H1 (cell line): Measurements from ENCODE around the gene KLHL1. TPM values are rescaled to one million over a fixed set of nuclear protein-coding genes. Genes with fewer than 3 reads are reported as not detected.

Experiments
- BCL11A ChIP-seq, 2 experiments: IDR thresholded peaks; one replicate each; pipeline ENCODE4 v1.6.1; 2011; ENCODE audit warnings: low read depth in 2 of 2, low read length in 2 of 2, mild to moderate bottlenecking in 2 of 2
- CHD7 ChIP-seq: fragments of 300-600 bp; sonication (generic); IDR thresholded peaks from 2 replicates; pipeline ENCODE4 v1.7.1; 2012; ENCODE audit warnings: low read length, moderate library complexity, mild to moderate bottlenecking, inconsistent platforms; ENCODE audit not compliant: insufficient replicate concordance
- CTBP2 ChIP-seq: IDR thresholded peaks from 2 replicates; pipeline ENCODE4 v1.7.0; 2011; ENCODE audit warnings: borderline replicate concordance, mild to moderate bottlenecking, moderate library complexity, mixed read lengths, low read length; ENCODE audit not compliant: insufficient read depth, insufficient read length
- GTF2F1 ChIP-seq: IDR thresholded peaks from 2 replicates; pipeline ENCODE4 v1.6.1; 2012; ENCODE audit warnings: low read depth, low read length, improper control_type of control experiment, borderline replicate concordance
- HDAC2 ChIP-seq, 2 experiments: fragments of 300-600 bp in 1 of 2; sonication (generic) in 1 of 2; IDR thresholded peaks; 2 replicates each; pipeline ENCODE4 v1.6.1; 2011 to 2012; ENCODE audit warnings: low read depth in 2 of 2, low read length in 2 of 2, mild to moderate bottlenecking in 2 of 2, moderate library complexity in 2 of 2, borderline replicate concordance in 1 of 2, inconsistent platforms in 1 of 2
- KDM5A ChIP-seq: fragments of 200-600 bp; IDR thresholded peaks from 2 replicates; pipeline ENCODE4 v1.7.1; 2012; ENCODE audit warnings: mild to moderate bottlenecking, low read length, inconsistent platforms, mixed read lengths
- SIRT6 ChIP-seq: IDR thresholded peaks from one replicate; pipeline ENCODE4 v1.7.1; 2012; ENCODE audit warnings: low read length, inconsistent platforms
- polyA plus RNA-seq, 7 experiments: library from polyadenylated mRNA; depleted of rRNA in 3 of 7; stranded (reverse) in 5 of 7; unstranded in 2 of 7; fragments of >200 nt in 5 of 7; fragments of 200-250 nt in 2 of 7; gene quantifications; 1 replicate in 5 of 7; 2 replicates in 1 of 7; 4 replicates in 1 of 7; pipeline versions ENCODE4 v1.2.1 to v1.2.3, GENCODE V29; 2011 to 2013; ENCODE audit warnings: missing spikeins in 2 of 7, mixed read lengths in 2 of 7
- total RNA-seq: library from RNA; stranded (reverse); fragmentation: NEBNext Ultra II Directional; extraction: Animal tissue kit (Norgen Biotek cat#: 25700); gene quantifications from 2 replicates; pipeline ENCODE4 v1.2.1, GENCODE V29; 2021

Gene KLHL1
- total and polyA plus RNA-seq, 2 of the 8 experiments (the other 6 are each of a cell fraction or from before 2014, with no cell fraction given) = not detected

GRCh38 chr13:69956839-69957238 lies 151.4 kb downstream of the KLHL1 start (continued):
- TF ChIP-seq CHD7 (no peak), SIRT6 (no peak), GTF2F1 (no peak), HDAC2 (IDR thresholded peaks at IDR 0.05; ENCODE audit: borderline replicate concordance in 1 of 2, low read depth in 2 of 2, low read length in 2 of 2) (no peak), BCL11A (IDR thresholded peaks at IDR 0.05; ENCODE audit: low read depth in 2 of 2, low read length in 2 of 2) (no peak), CTBP2 (no peak), KDM5A (no peak)
